ENCODE results near the gene ACY1.

ACY1 gene

GRCh38 chr3:51942603-51943450 is 40.5 kb upstream of the ACY1 start:
- in situ Hi-C loops (cut with HindIII; ENCODE audit: low sequenced_read_pairs): no loop called here
- no peak for DNase-seq (ENCODE audit: low read depth)
- no peak for TF ChIP-seq CTCF (IDR thresholded peaks at IDR 0.05; ENCODE audit: low read depth, low read length, missing control alignments)
- peak overlapping the region; percentile 39 for H3K4me3 ChIP-seq (ENCODE audit: low read depth, low read length)

GRCh38 chr3:51943451-51944391 is 39.6 kb upstream of the ACY1 start:
- no peak overlapping the region for H3K4me3 ChIP-seq (ENCODE audit: low read depth, low read length)
- DNase-seq (ENCODE audit: low read depth): no peak
- TF ChIP-seq CTCF (IDR thresholded peaks at IDR 0.05; ENCODE audit: low read depth, low read length, missing control alignments): no peak
- in situ Hi-C loops (cut with HindIII; ENCODE audit: low sequenced_read_pairs): no loop called here

GRCh38 chr3:51944451-51945021 is 38.8 kb upstream of the ACY1 start:
- no peak for TF ChIP-seq CTCF (IDR thresholded peaks at IDR 0.05; ENCODE audit: low read depth, low read length, missing control alignments)
- in situ Hi-C loops (cut with HindIII; ENCODE audit: low sequenced_read_pairs): no loop called here
- H3K4me3 ChIP-seq (ENCODE audit: low read depth, low read length): no peak overlapping the region
- no peak for DNase-seq (ENCODE audit: low read depth)

GRCh38 chr3:51945031-51945840 is 38.1 kb upstream of the ACY1 start:
- TF ChIP-seq CTCF (IDR thresholded peaks at IDR 0.05; ENCODE audit: low read depth, low read length, missing control alignments): no peak
- DNase-seq (ENCODE audit: low read depth): no peak
- H3K4me3 ChIP-seq (ENCODE audit: low read depth, low read length): no peak overlapping the region
- in situ Hi-C loops (cut with HindIII; ENCODE audit: low sequenced_read_pairs): no loop called here

GRCh38 chr3:51945926-51946705 is 37.2 kb upstream of the ACY1 start:
- no peak for DNase-seq (ENCODE audit: low read depth)
- no peak overlapping the region for H3K4me3 ChIP-seq (ENCODE audit: low read depth, low read length)
- in situ Hi-C loops (cut with HindIII; ENCODE audit: low sequenced_read_pairs): no loop called here
- TF ChIP-seq CTCF (IDR thresholded peaks at IDR 0.05; ENCODE audit: low read depth, low read length, missing control alignments): no peak
